H1 (cell line): Measurements from ENCODE around the gene BHLHE23. TPM values are rescaled to one million over a fixed set of nuclear protein-coding genes. Genes with fewer than 3 reads are reported as not detected.

Experiments
- EP300 ChIP-seq, 2 experiments: IDR thresholded peaks; 1 replicate in 1 of 2; 2 replicates in 1 of 2; pipeline ENCODE4 v1.6.1; 2011 to 2012; ENCODE audit warnings: low read depth in 2 of 2, low read length in 2 of 2, mild to moderate bottlenecking in 2 of 2, borderline replicate concordance in 1 of 2, inconsistent platforms in 1 of 2, moderate library complexity in 1 of 2
- EZH2 ChIP-seq: fragments of 200-600 bp; sonication (generic); IDR thresholded peaks from 2 replicates; pipeline ENCODE4 v1.7.1; 2012; ENCODE audit warnings: low read depth, mild to moderate bottlenecking, moderate library complexity, low read length, inconsistent platforms; ENCODE audit not compliant: severe bottlenecking
- GABPA ChIP-seq: IDR thresholded peaks from 2 replicates; pipeline ENCODE4 v1.6.1; 2011; ENCODE audit warnings: mild to moderate bottlenecking, low read length, moderate library complexity, borderline replicate concordance; ENCODE audit not compliant: insufficient read depth
- JUN ChIP-seq: IDR thresholded peaks from 2 replicates; pipeline ENCODE4 v1.6.1; 2011; ENCODE audit warnings: low read depth, mild to moderate bottlenecking, improper control_type of control experiment, low read length
- MAFK ChIP-seq: IDR thresholded peaks from 2 replicates; pipeline ENCODE4 v1.6.1; 2012; ENCODE audit warnings: low read depth, mild to moderate bottlenecking, improper control_type of control experiment, low read length
- NRF1 ChIP-seq: IDR thresholded peaks from 2 replicates; pipeline ENCODE4 v1.6.1; 2011; ENCODE audit warnings: mild to moderate bottlenecking, low read depth, low read length, improper control_type of control experiment
- POLR2A ChIP-seq, 2 experiments: IDR thresholded peaks; 1 replicate in 1 of 2; 2 replicates in 1 of 2; pipeline ENCODE4 v1.6.1; 2011; ENCODE audit warnings: low read depth in 2 of 2, low read length in 2 of 2, mild to moderate bottlenecking in 2 of 2; ENCODE audit errors: control extremely low read depth in 1 of 2
- RBBP5 ChIP-seq: IDR thresholded peaks from 2 replicates; pipeline ENCODE4 v1.7.1; 2012; ENCODE audit warnings: low read depth, mild to moderate bottlenecking, inconsistent platforms, low read length, moderate library complexity, borderline replicate concordance
- RXRA ChIP-seq: IDR thresholded peaks from 2 replicates; pipeline ENCODE4 v1.6.1; 2011; ENCODE audit warnings: low read depth, mild to moderate bottlenecking, low read length, moderate library complexity; ENCODE audit not compliant: insufficient read depth
- SP1 ChIP-seq: IDR thresholded peaks from 2 replicates; pipeline ENCODE4 v1.6.1; 2011; ENCODE audit warnings: low read depth, low read length
- TBP ChIP-seq: IDR thresholded peaks from 2 replicates; pipeline ENCODE4 v1.6.1; 2011; ENCODE audit warnings: low read depth, low read length, improper control_type of control experiment
- polyA plus RNA-seq, 7 experiments: library from polyadenylated mRNA; depleted of rRNA in 3 of 7; stranded (reverse) in 5 of 7; unstranded in 2 of 7; fragments of >200 nt in 5 of 7; fragments of 200-250 nt in 2 of 7; gene quantifications; 1 replicate in 5 of 7; 2 replicates in 1 of 7; 4 replicates in 1 of 7; pipeline versions ENCODE4 v1.2.1 to v1.2.3, GENCODE V29; 2011 to 2013; ENCODE audit warnings: missing spikeins in 2 of 7, mixed read lengths in 2 of 7
- total RNA-seq: library from RNA; stranded (reverse); fragmentation: NEBNext Ultra II Directional; extraction: Animal tissue kit (Norgen Biotek cat#: 25700); gene quantifications from 2 replicates; pipeline ENCODE4 v1.2.1, GENCODE V29; 2021
- TF ChIP-seq, protein P1 (sequence below): fragments of 300-600 bp; sonication (generic); IDR thresholded peaks from 2 replicates; pipeline ENCODE4 v1.7.1; 2012; ENCODE audit warnings: low read length, moderate library complexity, mild to moderate bottlenecking, inconsistent platforms; ENCODE audit not compliant: insufficient replicate concordance

BHLHE23 gene
- total and polyA plus RNA-seq, 2 of the 8 experiments (the other 6 are each of a cell fraction or from before 2014, with no cell fraction given), result 0.47 TPM; not detected in 1

DNA sequence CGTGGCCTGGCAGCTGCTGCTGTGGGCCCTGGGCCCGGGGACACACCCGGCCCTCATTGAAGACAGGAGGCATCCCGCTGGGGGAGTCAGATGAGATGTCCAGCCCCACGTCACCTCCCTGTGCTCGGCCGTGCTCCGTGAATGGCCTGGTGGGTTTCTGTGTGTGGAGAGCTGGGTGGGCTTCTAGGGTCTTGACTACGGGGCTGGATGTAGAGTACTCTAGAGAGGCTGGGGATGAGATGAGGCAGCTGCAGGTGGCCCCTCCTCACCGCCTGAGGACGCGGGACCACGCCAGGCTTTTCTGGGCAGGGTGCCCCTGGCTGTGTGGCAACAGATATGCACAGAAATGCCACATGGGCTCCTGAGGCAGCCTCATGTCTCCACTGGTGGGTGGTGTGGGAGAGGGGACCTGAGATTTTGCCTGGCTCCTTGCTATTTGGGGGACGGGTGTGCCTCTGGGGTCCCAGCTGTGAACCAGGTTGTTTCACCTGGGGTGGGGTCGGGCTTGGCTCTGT, 8.4 kb upstream of the BHLHE23 start (continued):
- TF ChIP-seq, protein P1, sequence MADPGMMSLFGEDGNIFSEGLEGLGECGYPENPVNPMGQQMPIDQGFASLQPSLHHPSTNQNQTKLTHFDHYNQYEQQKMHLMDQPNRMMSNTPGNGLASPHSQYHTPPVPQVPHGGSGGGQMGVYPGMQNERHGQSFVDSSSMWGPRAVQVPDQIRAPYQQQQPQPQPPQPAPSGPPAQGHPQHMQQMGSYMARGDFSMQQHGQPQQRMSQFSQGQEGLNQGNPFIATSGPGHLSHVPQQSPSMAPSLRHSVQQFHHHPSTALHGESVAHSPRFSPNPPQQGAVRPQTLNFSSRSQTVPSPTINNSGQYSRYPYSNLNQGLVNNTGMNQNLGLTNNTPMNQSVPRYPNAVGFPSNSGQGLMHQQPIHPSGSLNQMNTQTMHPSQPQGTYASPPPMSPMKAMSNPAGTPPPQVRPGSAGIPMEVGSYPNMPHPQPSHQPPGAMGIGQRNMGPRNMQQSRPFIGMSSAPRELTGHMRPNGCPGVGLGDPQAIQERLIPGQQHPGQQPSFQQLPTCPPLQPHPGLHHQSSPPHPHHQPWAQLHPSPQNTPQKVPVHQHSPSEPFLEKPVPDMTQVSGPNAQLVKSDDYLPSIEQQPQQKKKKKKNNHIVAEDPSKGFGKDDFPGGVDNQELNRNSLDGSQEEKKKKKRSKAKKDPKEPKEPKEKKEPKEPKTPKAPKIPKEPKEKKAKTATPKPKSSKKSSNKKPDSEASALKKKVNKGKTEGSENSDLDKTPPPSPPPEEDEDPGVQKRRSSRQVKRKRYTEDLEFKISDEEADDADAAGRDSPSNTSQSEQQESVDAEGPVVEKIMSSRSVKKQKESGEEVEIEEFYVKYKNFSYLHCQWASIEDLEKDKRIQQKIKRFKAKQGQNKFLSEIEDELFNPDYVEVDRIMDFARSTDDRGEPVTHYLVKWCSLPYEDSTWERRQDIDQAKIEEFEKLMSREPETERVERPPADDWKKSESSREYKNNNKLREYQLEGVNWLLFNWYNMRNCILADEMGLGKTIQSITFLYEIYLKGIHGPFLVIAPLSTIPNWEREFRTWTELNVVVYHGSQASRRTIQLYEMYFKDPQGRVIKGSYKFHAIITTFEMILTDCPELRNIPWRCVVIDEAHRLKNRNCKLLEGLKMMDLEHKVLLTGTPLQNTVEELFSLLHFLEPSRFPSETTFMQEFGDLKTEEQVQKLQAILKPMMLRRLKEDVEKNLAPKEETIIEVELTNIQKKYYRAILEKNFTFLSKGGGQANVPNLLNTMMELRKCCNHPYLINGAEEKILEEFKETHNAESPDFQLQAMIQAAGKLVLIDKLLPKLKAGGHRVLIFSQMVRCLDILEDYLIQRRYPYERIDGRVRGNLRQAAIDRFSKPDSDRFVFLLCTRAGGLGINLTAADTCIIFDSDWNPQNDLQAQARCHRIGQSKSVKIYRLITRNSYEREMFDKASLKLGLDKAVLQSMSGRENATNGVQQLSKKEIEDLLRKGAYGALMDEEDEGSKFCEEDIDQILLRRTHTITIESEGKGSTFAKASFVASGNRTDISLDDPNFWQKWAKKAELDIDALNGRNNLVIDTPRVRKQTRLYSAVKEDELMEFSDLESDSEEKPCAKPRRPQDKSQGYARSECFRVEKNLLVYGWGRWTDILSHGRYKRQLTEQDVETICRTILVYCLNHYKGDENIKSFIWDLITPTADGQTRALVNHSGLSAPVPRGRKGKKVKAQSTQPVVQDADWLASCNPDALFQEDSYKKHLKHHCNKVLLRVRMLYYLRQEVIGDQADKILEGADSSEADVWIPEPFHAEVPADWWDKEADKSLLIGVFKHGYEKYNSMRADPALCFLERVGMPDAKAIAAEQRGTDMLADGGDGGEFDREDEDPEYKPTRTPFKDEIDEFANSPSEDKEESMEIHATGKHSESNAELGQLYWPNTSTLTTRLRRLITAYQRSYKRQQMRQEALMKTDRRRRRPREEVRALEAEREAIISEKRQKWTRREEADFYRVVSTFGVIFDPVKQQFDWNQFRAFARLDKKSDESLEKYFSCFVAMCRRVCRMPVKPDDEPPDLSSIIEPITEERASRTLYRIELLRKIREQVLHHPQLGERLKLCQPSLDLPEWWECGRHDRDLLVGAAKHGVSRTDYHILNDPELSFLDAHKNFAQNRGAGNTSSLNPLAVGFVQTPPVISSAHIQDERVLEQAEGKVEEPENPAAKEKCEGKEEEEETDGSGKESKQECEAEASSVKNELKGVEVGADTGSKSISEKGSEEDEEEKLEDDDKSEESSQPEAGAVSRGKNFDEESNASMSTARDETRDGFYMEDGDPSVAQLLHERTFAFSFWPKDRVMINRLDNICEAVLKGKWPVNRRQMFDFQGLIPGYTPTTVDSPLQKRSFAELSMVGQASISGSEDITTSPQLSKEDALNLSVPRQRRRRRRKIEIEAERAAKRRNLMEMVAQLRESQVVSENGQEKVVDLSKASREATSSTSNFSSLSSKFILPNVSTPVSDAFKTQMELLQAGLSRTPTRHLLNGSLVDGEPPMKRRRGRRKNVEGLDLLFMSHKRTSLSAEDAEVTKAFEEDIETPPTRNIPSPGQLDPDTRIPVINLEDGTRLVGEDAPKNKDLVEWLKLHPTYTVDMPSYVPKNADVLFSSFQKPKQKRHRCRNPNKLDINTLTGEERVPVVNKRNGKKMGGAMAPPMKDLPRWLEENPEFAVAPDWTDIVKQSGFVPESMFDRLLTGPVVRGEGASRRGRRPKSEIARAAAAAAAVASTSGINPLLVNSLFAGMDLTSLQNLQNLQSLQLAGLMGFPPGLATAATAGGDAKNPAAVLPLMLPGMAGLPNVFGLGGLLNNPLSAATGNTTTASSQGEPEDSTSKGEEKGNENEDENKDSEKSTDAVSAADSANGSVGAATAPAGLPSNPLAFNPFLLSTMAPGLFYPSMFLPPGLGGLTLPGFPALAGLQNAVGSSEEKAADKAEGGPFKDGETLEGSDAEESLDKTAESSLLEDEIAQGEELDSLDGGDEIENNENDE, result no peak
- TF ChIP-seq RXRA, result no peak
- no peak for TF ChIP-seq EZH2
- no peak for TF ChIP-seq JUN
- no peak for TF ChIP-seq MAFK
- no peak for TF ChIP-seq POLR2A (IDR thresholded peaks at IDR 0.05; ENCODE audit: control extremely low read depth in 1 of 2, low read depth in 2 of 2, low read length in 2 of 2)
- TF ChIP-seq EP300 (IDR thresholded peaks at IDR 0.05; ENCODE audit: borderline replicate concordance in 1 of 2, low read depth in 2 of 2, low read length in 2 of 2), result no peak
- no peak for TF ChIP-seq RBBP5
- no peak for TF ChIP-seq TBP
- TF ChIP-seq NRF1, result no peak
- no peak for TF ChIP-seq SP1
- TF ChIP-seq GABPA, result no peak
